ENCODE data around the gene PIP4P1.
"Not testable (repeated sequence)": the region's sequence is repeated elsewhere in the genome, so short reads cannot be mapped to it uniquely, and the experiment has no call there.

PIP4P1 gene

GRCh38 chr14:20452831-20453230, 8.4 kb downstream of the PIP4P1 start:
- not testable (repeated sequence) for H3K4me3 ChIP-seq (ENCODE audit: low read depth, low read length); H3K9me3 ChIP-seq (ENCODE audit: control insufficient read depth, insufficient read depth, low read depth, low read length); H3K4me1 ChIP-seq (ENCODE audit: control insufficient read depth, insufficient read depth, low read length); H3K27ac ChIP-seq (ENCODE audit: extremely low read depth, low read depth, low read length)
- H3K36me3 ChIP-seq (ENCODE audit: control insufficient read depth in 2 of 2, insufficient read depth in 1 of 2, low read length in 2 of 2) = peaks cover 60 to 71% of the 10 kb centered on the region in 2 experiments
- peak; percentile 86 for TF ChIP-seq ATF2 (tag by site-specific recombination; IDR thresholded peaks at IDR 0.05; ENCODE audit: low read depth)
- ChIA-PET POLR2A (interaction anchor here (0.8 to 1.1 kb wide), 3 partner anchors 17 to 47 kb away, joined by 3 to 8 read pairs (median 3); partner anchors contain the start of gene TEP1), CTCF (interaction anchor here (1.1 to 1.2 kb wide), 2 partner anchors 37 to 78 kb away, joined by 3 to 4 read pairs; no protein-coding TSS in a partner anchor)

DNA sequence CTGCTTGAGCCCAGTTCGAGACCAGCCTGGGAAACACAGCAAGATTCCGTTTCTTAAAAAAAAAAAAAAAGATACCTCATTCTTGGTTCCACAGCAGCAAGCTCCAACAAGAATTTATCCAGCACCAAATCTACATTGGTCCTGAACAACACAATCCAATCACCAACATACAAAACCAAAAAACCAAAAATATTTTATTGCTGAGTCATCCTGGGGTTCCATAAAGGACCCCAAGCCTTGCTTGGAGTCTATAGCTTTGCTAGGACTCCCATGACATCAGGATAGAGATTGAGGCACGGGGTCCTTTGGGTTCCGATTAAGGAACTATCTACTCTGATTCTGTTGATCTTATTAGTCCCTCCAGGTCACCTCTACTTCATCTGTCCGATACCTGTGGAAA, 14.3 kb downstream of the PIP4P1 start:
- H3K4me3 ChIP-seq (ENCODE audit: low read depth, low read length) = no peak overlapping the region
- H3K4me1 ChIP-seq (ENCODE audit: control insufficient read depth, insufficient read depth, low read length) = no peaks in the 10 kb centered on the region
- CTCF ChIA-PET = interaction anchor here (0.8 to 1.2 kb wide), 2 partner anchors 13 to 119 kb away, joined by 3 read pairs; no protein-coding TSS in a partner anchor
- POLR2A ChIA-PET = no interaction called here
- no peak overlapping the region for H3K27ac ChIP-seq (ENCODE audit: extremely low read depth, low read depth, low read length)
- no peaks in the 10 kb centered on the region for H3K9me3 ChIP-seq (ENCODE audit: control insufficient read depth, insufficient read depth, low read depth, low read length)
- H3K36me3 ChIP-seq (ENCODE audit: control insufficient read depth in 2 of 2, insufficient read depth in 1 of 2, low read length in 2 of 2) = peaks cover 55 to 76% of the 10 kb centered on the region in 2 experiments
- TF ChIP-seq ZNF394 (tag by site-specific recombination; IDR thresholded peaks at IDR 0.05; ENCODE audit: borderline replicate concordance) = no peak
- TF ChIP-seq ZNF785 (tag by site-specific recombination; IDR thresholded peaks at IDR 0.05) = no peak
- TF ChIP-seq, protein P1, sequence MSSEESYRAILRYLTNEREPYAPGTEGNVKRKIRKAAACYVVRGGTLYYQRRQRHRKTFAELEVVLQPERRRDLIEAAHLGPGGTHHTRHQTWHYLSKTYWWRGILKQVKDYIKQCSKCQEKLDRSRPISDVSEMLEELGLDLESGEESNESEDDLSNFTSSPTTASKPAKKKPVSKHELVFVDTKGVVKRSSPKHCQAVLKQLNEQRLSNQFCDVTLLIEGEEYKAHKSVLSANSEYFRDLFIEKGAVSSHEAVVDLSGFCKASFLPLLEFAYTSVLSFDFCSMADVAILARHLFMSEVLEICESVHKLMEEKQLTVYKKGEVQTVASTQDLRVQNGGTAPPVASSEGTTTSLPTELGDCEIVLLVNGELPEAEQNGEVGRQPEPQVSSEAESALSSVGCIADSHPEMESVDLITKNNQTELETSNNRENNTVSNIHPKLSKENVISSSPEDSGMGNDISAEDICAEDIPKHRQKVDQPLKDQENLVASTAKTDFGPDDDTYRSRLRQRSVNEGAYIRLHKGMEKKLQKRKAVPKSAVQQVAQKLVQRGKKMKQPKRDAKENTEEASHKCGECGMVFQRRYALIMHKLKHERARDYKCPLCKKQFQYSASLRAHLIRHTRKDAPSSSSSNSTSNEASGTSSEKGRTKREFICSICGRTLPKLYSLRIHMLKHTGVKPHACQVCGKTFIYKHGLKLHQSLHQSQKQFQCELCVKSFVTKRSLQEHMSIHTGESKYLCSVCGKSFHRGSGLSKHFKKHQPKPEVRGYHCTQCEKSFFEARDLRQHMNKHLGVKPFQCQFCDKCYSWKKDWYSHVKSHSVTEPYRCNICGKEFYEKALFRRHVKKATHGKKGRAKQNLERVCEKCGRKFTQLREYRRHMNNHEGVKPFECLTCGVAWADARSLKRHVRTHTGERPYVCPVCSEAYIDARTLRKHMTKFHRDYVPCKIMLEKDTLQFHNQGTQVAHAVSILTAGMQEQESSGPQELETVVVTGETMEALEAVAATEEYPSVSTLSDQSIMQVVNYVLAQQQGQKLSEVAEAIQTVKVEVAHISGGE (tag by site-specific recombination; conservative IDR thresholded peaks at IDR 0.05; ENCODE audit: low read depth) = no peak
- TF ChIP-seq ZNF555 (tag by site-specific recombination; conservative IDR thresholded peaks at IDR 0.05) = no peak
- TF ChIP-seq ZNF221 (tag by site-specific recombination; IDR thresholded peaks at IDR 0.05; ENCODE audit: borderline replicate concordance) = no peak
- no peak for TF ChIP-seq ZNF157 (tag by site-specific recombination; IDR thresholded peaks at IDR 0.05)
- TF ChIP-seq, protein P2, sequence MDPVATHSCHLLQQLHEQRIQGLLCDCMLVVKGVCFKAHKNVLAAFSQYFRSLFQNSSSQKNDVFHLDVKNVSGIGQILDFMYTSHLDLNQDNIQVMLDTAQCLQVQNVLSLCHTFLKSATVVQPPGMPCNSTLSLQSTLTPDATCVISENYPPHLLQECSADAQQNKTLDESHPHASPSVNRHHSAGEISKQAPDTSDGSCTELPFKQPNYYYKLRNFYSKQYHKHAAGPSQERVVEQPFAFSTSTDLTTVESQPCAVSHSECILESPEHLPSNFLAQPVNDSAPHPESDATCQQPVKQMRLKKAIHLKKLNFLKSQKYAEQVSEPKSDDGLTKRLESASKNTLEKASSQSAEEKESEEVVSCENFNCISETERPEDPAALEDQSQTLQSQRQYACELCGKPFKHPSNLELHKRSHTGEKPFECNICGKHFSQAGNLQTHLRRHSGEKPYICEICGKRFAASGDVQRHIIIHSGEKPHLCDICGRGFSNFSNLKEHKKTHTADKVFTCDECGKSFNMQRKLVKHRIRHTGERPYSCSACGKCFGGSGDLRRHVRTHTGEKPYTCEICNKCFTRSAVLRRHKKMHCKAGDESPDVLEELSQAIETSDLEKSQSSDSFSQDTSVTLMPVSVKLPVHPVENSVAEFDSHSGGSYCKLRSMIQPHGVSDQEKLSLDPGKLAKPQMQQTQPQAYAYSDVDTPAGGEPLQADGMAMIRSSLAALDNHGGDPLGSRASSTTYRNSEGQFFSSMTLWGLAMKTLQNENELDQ (tag by site-specific recombination; IDR thresholded peaks at IDR 0.05; ENCODE audit: low read depth) = no peak
- TF ChIP-seq, protein P3, sequence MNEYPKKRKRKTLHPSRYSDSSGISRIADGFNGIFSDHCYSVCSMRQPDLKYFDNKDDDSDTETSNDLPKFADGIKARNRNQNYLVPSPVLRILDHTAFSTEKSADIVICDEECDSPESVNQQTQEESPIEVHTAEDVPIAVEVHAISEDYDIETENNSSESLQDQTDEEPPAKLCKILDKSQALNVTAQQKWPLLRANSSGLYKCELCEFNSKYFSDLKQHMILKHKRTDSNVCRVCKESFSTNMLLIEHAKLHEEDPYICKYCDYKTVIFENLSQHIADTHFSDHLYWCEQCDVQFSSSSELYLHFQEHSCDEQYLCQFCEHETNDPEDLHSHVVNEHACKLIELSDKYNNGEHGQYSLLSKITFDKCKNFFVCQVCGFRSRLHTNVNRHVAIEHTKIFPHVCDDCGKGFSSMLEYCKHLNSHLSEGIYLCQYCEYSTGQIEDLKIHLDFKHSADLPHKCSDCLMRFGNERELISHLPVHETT (tag by site-specific recombination; IDR thresholded peaks at IDR 0.05) = no peak
- TF ChIP-seq ZNF114 (tag by site-specific recombination; IDR thresholded peaks at IDR 0.05) = no peak
- no peak for TF ChIP-seq ZNF701 (tag by site-specific recombination; IDR thresholded peaks at IDR 0.05)
- TF ChIP-seq, protein P4, sequence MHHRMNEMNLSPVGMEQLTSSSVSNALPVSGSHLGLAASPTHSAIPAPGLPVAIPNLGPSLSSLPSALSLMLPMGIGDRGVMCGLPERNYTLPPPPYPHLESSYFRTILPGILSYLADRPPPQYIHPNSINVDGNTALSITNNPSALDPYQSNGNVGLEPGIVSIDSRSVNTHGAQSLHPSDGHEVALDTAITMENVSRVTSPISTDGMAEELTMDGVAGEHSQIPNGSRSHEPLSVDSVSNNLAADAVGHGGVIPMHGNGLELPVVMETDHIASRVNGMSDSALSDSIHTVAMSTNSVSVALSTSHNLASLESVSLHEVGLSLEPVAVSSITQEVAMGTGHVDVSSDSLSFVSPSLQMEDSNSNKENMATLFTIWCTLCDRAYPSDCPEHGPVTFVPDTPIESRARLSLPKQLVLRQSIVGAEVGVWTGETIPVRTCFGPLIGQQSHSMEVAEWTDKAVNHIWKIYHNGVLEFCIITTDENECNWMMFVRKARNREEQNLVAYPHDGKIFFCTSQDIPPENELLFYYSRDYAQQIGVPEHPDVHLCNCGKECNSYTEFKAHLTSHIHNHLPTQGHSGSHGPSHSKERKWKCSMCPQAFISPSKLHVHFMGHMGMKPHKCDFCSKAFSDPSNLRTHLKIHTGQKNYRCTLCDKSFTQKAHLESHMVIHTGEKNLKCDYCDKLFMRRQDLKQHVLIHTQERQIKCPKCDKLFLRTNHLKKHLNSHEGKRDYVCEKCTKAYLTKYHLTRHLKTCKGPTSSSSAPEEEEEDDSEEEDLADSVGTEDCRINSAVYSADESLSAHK (tag by site-specific recombination; IDR thresholded peaks at IDR 0.05) = no peak
- TF ChIP-seq ZNF561 (tag by site-specific recombination; IDR thresholded peaks at IDR 0.05; ENCODE audit: borderline replicate concordance) = no peak
- TF ChIP-seq PRDM1 (tag by site-specific recombination; IDR thresholded peaks at IDR 0.05) = no peak
- TF ChIP-seq ZBTB17 (tag by site-specific recombination; IDR thresholded peaks at IDR 0.05) = no peak
- no peak for TF ChIP-seq TRIM28 (IDR thresholded peaks at IDR 0.05; ENCODE audit: borderline replicate concordance, low read length)
- no peak for TF ChIP-seq ZNF518A (tag by site-specific recombination; conservative IDR thresholded peaks at IDR 0.05; ENCODE audit: low read depth)
- TF ChIP-seq ZNF585B (tag by site-specific recombination; IDR thresholded peaks at IDR 0.05) = no peak
